ENCODE data around the gene SLC9A9. TPM values are rescaled to one million over a fixed set of nuclear protein-coding genes. Genes with fewer than 3 reads are reported as not detected.

SLC9A9 gene
- total and polyA plus RNA-seq, 10 of the 15 experiments (the other 5 are each of a cell fraction or from before 2014, with no cell fraction given), result 3.5 to 14.2 (median 9.3) TPM

- no peaks in the 10 kb centered on the region for H3K36me3 ChIP-seq (ENCODE audit: control insufficient read depth in 2 of 2, insufficient read depth in 2 of 2, low read length in 1 of 2)
- WGBS (ENCODE audit: insufficient coverage, insufficient replicate concordance, low lambda C conversion rate, missing lambda C conversion rate), result 97% methylated on average over 2 of the region's 2 CpGs
- ChIA-PET CTCF (no interaction called here), RAD21 (ENCODE audit: unreplicated experiment) (interaction anchor here (0.9 kb wide), 1 partner anchor 73 kb away, joined by 3 read pairs; no protein-coding TSS in a partner anchor), POLR2A (no interaction called here), SMC1A (ENCODE audit: uncharacterized antibody, unreplicated experiment) (interaction anchor here (0.8 kb wide), 1 partner anchor 21 kb away, joined by 3 read pairs; no protein-coding TSS in a partner anchor)
- H3K79me2 ChIP-seq (ENCODE audit: control insufficient read depth, insufficient read depth, low read length), result no peaks in the 10 kb centered on the region
- H3K27me3 ChIP-seq (replicated peaks in 1 of 2; ENCODE audit: control insufficient read depth in 2 of 2, insufficient read depth in 2 of 2, low read length in 1 of 2), result no peaks in the 10 kb centered on the region
- TF ChIP-seq BRCA1 (IDR thresholded peaks at IDR 0.05; ENCODE audit: low read depth, low read length) (no peak), SKIL (IDR thresholded peaks at IDR 0.05; ENCODE audit: low read depth, poor library complexity, severe bottlenecking) (no peak), SRF (IDR thresholded peaks at IDR 0.05; ENCODE audit: low read depth in 2 of 2, low read length in 2 of 2) (no peak), MEF2B (IDR thresholded peaks at IDR 0.05; ENCODE audit: partially characterized antibody, poor library complexity, severe bottlenecking) (no peak), KAT2A (conservative IDR thresholded peaks at IDR 0.05; ENCODE audit: control insufficient read depth, low read depth, low read length) (no peak), IRF5 (IDR thresholded peaks at IDR 0.05; ENCODE audit: borderline replicate concordance) (no peak)
- FAIRE-seq (no peak), ATAC-seq (no peak), DNase-seq (ENCODE audit: low read depth, low spot score) (no peak)
- intact Hi-C loops (cut with micrococcal nuclease; ENCODE audit: unreplicated experiment), result no loop called here
- H4K20me1 ChIP-seq (ENCODE audit: control insufficient read depth, insufficient read depth), result no peaks in the 10 kb centered on the region
- in situ Hi-C loops (cut with MboI), result no loop called here
- BruUV-seq (replicated peaks), result no TSS peak
- H3K4me1 ChIP-seq (ENCODE audit: control insufficient read depth, insufficient read depth, low read length), result no peaks in the 10 kb centered on the region
- H3K4me3 ChIP-seq, result no peak overlapping the region
- H3K27ac ChIP-seq (ENCODE audit: control insufficient read depth, insufficient read depth), result no peak overlapping the region
- no peak overlapping the region for H2AFZ ChIP-seq (ENCODE audit: control insufficient read depth, low read depth, low read length)
- H3K9ac ChIP-seq (ENCODE audit: control insufficient read depth, insufficient read depth, low read length), result no peak overlapping the region
- H3K9me3 ChIP-seq (replicated peaks; ENCODE audit: control insufficient read depth, insufficient read depth, low read length), result no peaks in the 10 kb centered on the region
- H3K4me2 ChIP-seq (ENCODE audit: control insufficient read depth, insufficient read depth), result no peak overlapping the region
These were observed 577.1 kb downstream of the SLC9A9 start for GRCh38 chr3:143271136-143271535.
